ENCODE measurements around the gene AKAP9.

GRCh38 chr7:92051655-92052054, 111.0 kb downstream of the AKAP9 start:
- TF ChIP-seq CTCF (IDR thresholded peaks at IDR 0.05; ENCODE audit: low read depth, low read length) (no peak), POLR2A (IDR thresholded peaks at IDR 0.05; ENCODE audit: extremely low read depth, insufficient read length) (no peak)
